Peyer's patch (tissue), 4 donors: ENCODE data around the gene NOL4L. TPM values are rescaled to one million over a fixed set of nuclear protein-coding genes. Genes with fewer than 3 reads are reported as not detected.

Experiments used
- DNase-seq, 3 donors: peaks; one replicate each; pipeline ENCODE4 v3.0.0-alpha.2; 2017 to 2019
- H3K27ac ChIP-seq, 4 donors: fragments of 200-600 bp; sonication (generic); one replicate each; pipeline ENCODE4 v1.5.1; 2016 to 2019
- H3K27me3 ChIP-seq, 2 donors: fragments of 200-600 bp; sonication (generic); one replicate each; pipeline ENCODE4 v1.5.1; 2019
- H3K36me3 ChIP-seq, 3 donors: fragments of 200-600 bp; sonication (generic); one replicate each; pipeline ENCODE4 v1.5.1; 2016 to 2019
- H3K4me1 ChIP-seq, 4 donors: fragments of 200-600 bp; sonication (generic); one replicate each; pipeline ENCODE4 v1.5.1; 2016 to 2019
- H3K4me3 ChIP-seq, 4 donors: fragments of 200-600 bp; sonication (generic); 1 replicate in 3 of 4; 2 replicates in 1 of 4; pipeline ENCODE4 v1.5.1; 2016 to 2019; ENCODE audit warnings: mild to moderate bottlenecking in 1 of 4
- H3K9me3 ChIP-seq, 4 donors: fragments of 200-600 bp; sonication (generic); one replicate each; pipeline ENCODE4 v1.5.1; 2016 to 2019; ENCODE audit warnings: mild to moderate bottlenecking in 1 of 4
- CTCF ChIP-seq, 6 experiments: fragments of 450-650 bp in 4 of 6; fragments of 200-600 bp in 2 of 6; sonication (generic) in 1 of 6; IDR thresholded peaks; one replicate each; pipeline ENCODE4 v1.5.1; 2017 to 2019; ENCODE audit warnings: antibody characterized with exemption in 6 of 6, mild to moderate bottlenecking in 3 of 6, moderate library complexity in 1 of 6
- POLR2A ChIP-seq, 2 donors: fragments of 450-650 bp; IDR thresholded peaks; one replicate each; pipeline ENCODE4 v1.5.1; 2017; ENCODE audit warnings: antibody characterized with exemption in 2 of 2, mild to moderate bottlenecking in 2 of 2, moderate library complexity in 2 of 2
- total RNA-seq, 4 donors: library from RNA; depleted of rRNA; stranded (reverse); fragments of >200 nt; gene quantifications; one replicate each; pipeline ENCODE4 v1.1.0, GENCODE V29; 2016

The NOL4L gene
- total RNA-seq, 4 donors from 2014 or later, result 44.6 to 134 (median 109) TPM

GRCh38 chr20:32482442-32483261, 102.5 kb downstream of the NOL4L start:
- Histone ChIP-seq H3K9me3 (no peaks in the 10 kb centered on the region), H3K27me3 (no peaks in the 10 kb centered on the region), H3K4me1 (peaks cover under 1 to 64% (median 12%) of the 10 kb centered on the region in 4 donors), H3K4me3 (peak overlapping the region; percentile 75 to 92 (median 84)), H3K27ac (peak overlapping the region; percentile 70 to 95 (median 90)), H3K36me3 (no peaks in the 10 kb centered on the region)
- no peak for TF ChIP-seq CTCF (IDR thresholded peaks at IDR 0.05)
- no peak for TF ChIP-seq POLR2A (IDR thresholded peaks at IDR 0.05)
- DNase-seq, result peak; percentile 41 to 70 (median 69)

- Histone ChIP-seq H3K4me1 (peaks cover 6 to 70% (median 12%) of the 10 kb centered on the region in 4 donors), H3K27me3 (no peaks in the 10 kb centered on the region), H3K4me3 (peak overlapping the region; percentile 75 to 92 (median 84)), H3K9me3 (no peaks in the 10 kb centered on the region), H3K27ac (peak overlapping the region; percentile 70 to 95 (median 90)), H3K36me3 (no peaks in the 10 kb centered on the region)
- no peak for DNase-seq
- TF ChIP-seq POLR2A (IDR thresholded peaks at IDR 0.05) (no peak), CTCF (IDR thresholded peaks at IDR 0.05) (no peak)
Observed at GRCh38 chr20:32482143-32482441, 103.0 kb downstream of the NOL4L start.

- DNase-seq, result peak in 1 of 3 donors; percentile 62
- Histone ChIP-seq H3K4me1 (peaks cover 9 to 75% (median 13%) of the 10 kb centered on the region in 4 donors), H3K27me3 (no peaks in the 10 kb centered on the region), H3K9me3 (no peaks in the 10 kb centered on the region), H3K27ac (peak overlapping the region; percentile 70 to 95 (median 90)), H3K36me3 (no peaks in the 10 kb centered on the region), H3K4me3 (peak overlapping the region in 3 of 4 donors; percentile 75 to 92 (median 91))
- TF ChIP-seq CTCF (IDR thresholded peaks at IDR 0.05) (no peak), POLR2A (IDR thresholded peaks at IDR 0.05) (no peak)
Observed at GRCh38 chr20:32481311-32482142, 103.6 kb downstream of the NOL4L start.

GRCh38 chr20:32480371-32481241, 104.5 kb downstream of the NOL4L start:
- no peaks in the 10 kb centered on the region for H3K27me3 ChIP-seq
- TF ChIP-seq CTCF (IDR thresholded peaks at IDR 0.05) (no peak), POLR2A (IDR thresholded peaks at IDR 0.05) (no peak)
- no peaks in the 10 kb centered on the region for H3K36me3 ChIP-seq
- peak overlapping the region; percentile 31 to 95 (median 90) for H3K27ac ChIP-seq
- peak overlapping the region in 2 of 4 donors; percentile 91 to 92 for H3K4me3 ChIP-seq
- H3K4me1 ChIP-seq, result peaks cover 9 to 76% (median 19%) of the 10 kb centered on the region in 4 donors
- no peaks in the 10 kb centered on the region for H3K9me3 ChIP-seq
- DNase-seq, result no peak

GRCh38 chr20:32479697-32480171, 105.4 kb downstream of the NOL4L start:
- Histone ChIP-seq H3K4me3 (no peak overlapping the region), H3K27ac (peak overlapping the region in 3 of 4 donors; percentile 88 to 95 (median 93)), H3K27me3 (no peaks in the 10 kb centered on the region), H3K9me3 (no peaks in the 10 kb centered on the region), H3K4me1 (peaks cover 13 to 76% (median 21%) of the 10 kb centered on the region in 4 donors), H3K36me3 (no peaks in the 10 kb centered on the region)
- TF ChIP-seq CTCF (IDR thresholded peaks at IDR 0.05) (no peak), POLR2A (IDR thresholded peaks at IDR 0.05) (peak; percentile 14 to 59)
- peak in 2 of 3 donors; percentile 64 for DNase-seq
